ENCODE data around the gene PNMA8B. TPM values are rescaled to one million over a fixed set of nuclear protein-coding genes. Genes with fewer than 3 reads are reported as not detected.

PNMA8B gene
- total RNA-seq, 1 donor from 2014 or later: 1.3 TPM

DNA sequence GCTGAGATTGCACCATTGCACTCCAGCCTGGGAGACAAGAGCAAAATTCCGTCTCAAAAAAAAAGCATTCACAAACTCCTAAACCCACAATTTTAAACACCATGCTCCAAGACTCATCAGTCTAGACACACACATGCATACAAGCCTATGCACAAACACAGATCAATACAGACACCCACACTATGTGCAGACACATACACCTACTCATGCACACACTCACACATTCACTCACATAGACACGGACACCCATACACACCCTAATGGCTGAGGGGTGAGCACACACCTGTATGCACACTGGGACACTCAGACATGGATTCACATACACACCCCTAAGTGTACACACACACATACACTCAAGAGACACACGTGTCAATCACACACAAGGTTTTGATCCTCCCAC, 9.3 kb downstream of the PNMA8B start:
- Mint-ChIP-seq H3K27me3 (ENCODE audit: unreplicated experiment) (peaks cover 11% of the 10 kb centered on the region), H3K4me3 (ENCODE audit: unreplicated experiment) (no peak overlapping the region), H3K4me1 (ENCODE audit: unreplicated experiment) (peaks cover 15% of the 10 kb centered on the region), H3K27ac (ENCODE audit: unreplicated experiment) (no peak overlapping the region), H3K36me3 (ENCODE audit: low read depth, unreplicated experiment) (peaks cover 3% of the 10 kb centered on the region), H3K9me3 (ENCODE audit: unreplicated experiment) (no peaks in the 10 kb centered on the region)
- no peak for DNase-seq (ENCODE audit: low spot score)
- TF ChIP-seq, protein P1, sequence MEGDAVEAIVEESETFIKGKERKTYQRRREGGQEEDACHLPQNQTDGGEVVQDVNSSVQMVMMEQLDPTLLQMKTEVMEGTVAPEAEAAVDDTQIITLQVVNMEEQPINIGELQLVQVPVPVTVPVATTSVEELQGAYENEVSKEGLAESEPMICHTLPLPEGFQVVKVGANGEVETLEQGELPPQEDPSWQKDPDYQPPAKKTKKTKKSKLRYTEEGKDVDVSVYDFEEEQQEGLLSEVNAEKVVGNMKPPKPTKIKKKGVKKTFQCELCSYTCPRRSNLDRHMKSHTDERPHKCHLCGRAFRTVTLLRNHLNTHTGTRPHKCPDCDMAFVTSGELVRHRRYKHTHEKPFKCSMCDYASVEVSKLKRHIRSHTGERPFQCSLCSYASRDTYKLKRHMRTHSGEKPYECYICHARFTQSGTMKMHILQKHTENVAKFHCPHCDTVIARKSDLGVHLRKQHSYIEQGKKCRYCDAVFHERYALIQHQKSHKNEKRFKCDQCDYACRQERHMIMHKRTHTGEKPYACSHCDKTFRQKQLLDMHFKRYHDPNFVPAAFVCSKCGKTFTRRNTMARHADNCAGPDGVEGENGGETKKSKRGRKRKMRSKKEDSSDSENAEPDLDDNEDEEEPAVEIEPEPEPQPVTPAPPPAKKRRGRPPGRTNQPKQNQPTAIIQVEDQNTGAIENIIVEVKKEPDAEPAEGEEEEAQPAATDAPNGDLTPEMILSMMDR (IDR thresholded peaks at IDR 0.05; ENCODE audit: unreplicated experiment): no peak

DNA sequence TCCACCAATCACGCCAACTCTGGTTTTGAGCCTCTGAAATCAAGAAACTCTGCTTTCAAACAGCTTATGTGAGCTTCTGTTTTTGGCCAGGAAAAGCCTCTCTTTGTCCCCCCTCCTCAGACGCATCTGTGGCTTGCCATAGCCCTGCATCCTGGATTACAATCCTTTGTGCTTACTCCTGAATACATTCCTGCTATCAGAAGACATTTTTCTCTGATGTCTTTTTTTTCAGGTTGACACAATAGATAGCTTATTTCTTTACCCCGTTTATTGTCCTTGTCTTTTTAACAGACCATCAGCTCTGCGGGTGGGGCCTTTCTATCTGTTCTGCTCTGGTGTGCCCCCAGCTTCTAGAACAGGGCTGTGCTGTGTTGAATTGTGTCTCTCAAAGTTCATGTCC, 11.0 kb downstream of the PNMA8B start:
- Mint-ChIP-seq H3K4me1 (ENCODE audit: unreplicated experiment) (peaks cover 20% of the 10 kb centered on the region), H3K27ac (ENCODE audit: unreplicated experiment) (no peak overlapping the region), H3K4me3 (ENCODE audit: unreplicated experiment) (no peak overlapping the region), H3K9me3 (ENCODE audit: unreplicated experiment) (no peaks in the 10 kb centered on the region), H3K36me3 (ENCODE audit: low read depth, unreplicated experiment) (peaks cover 3% of the 10 kb centered on the region), H3K27me3 (ENCODE audit: unreplicated experiment) (peaks cover 8% of the 10 kb centered on the region)
- TF ChIP-seq, protein P1 (IDR thresholded peaks at IDR 0.05; ENCODE audit: unreplicated experiment): no peak
- DNase-seq (ENCODE audit: low spot score): no peak

DNA sequence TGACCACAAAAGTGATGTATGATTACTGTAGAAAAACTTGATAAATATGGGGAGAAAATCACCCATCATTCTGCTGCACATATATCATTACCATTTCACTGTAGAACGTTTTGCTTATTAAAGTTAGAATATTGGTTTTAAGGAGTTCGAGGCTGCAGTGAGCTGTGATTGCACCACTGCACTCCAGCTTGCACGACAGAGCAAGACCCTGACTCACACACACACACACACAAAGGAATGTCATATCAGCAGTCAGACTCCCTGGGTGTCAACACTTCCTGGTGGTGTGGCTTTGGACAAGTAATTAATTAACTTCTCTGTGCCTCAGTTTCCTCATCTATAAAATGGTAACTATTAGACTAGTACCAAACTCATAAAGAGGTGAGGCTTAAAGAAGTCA, 13.0 kb downstream of the PNMA8B start:
- no peaks in the 10 kb centered on the region for H3K36me3 Mint-ChIP-seq (ENCODE audit: low read depth, unreplicated experiment)
- H3K27ac Mint-ChIP-seq (ENCODE audit: unreplicated experiment): no peak overlapping the region
- H3K4me3 Mint-ChIP-seq (ENCODE audit: unreplicated experiment): no peak overlapping the region
- no peaks in the 10 kb centered on the region for H3K9me3 Mint-ChIP-seq (ENCODE audit: unreplicated experiment)
- TF ChIP-seq, protein P1 (IDR thresholded peaks at IDR 0.05; ENCODE audit: unreplicated experiment): no peak
- peaks cover 15% of the 10 kb centered on the region for H3K4me1 Mint-ChIP-seq (ENCODE audit: unreplicated experiment)
- peaks cover 3% of the 10 kb centered on the region for H3K27me3 Mint-ChIP-seq (ENCODE audit: unreplicated experiment)
- no peak for DNase-seq (ENCODE audit: low spot score)

DNA sequence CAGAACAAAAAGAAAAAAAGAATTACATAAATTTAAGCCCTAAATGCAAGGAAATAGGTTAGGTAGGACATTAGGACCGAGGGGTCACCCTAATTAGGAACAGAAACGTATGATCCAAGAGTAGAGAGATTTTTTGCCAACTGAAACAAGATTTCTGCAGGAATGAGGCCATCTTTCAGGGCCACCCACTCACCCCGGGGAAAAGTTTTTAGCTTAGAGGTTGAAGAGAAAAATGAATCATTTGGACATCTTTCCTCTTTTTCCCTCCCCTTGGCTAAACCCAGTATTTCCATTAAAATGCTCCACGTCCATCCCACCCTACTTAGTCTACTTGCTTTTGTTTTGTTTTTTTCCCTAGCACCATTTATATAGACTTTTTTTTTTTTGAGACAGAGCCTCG, 13.7 kb downstream of the PNMA8B start:
- no peaks in the 10 kb centered on the region for H3K9me3 Mint-ChIP-seq (ENCODE audit: unreplicated experiment)
- peak overlapping the region; percentile 98 for H3K27ac Mint-ChIP-seq (ENCODE audit: unreplicated experiment)
- no peaks in the 10 kb centered on the region for H3K36me3 Mint-ChIP-seq (ENCODE audit: low read depth, unreplicated experiment)
- peaks cover 12% of the 10 kb centered on the region for H3K4me1 Mint-ChIP-seq (ENCODE audit: unreplicated experiment)
- DNase-seq (ENCODE audit: low spot score): no peak
- no peak overlapping the region for H3K4me3 Mint-ChIP-seq (ENCODE audit: unreplicated experiment)
- peaks cover 3% of the 10 kb centered on the region for H3K27me3 Mint-ChIP-seq (ENCODE audit: unreplicated experiment)
- TF ChIP-seq, protein P1 (IDR thresholded peaks at IDR 0.05; ENCODE audit: unreplicated experiment): no peak

DNA sequence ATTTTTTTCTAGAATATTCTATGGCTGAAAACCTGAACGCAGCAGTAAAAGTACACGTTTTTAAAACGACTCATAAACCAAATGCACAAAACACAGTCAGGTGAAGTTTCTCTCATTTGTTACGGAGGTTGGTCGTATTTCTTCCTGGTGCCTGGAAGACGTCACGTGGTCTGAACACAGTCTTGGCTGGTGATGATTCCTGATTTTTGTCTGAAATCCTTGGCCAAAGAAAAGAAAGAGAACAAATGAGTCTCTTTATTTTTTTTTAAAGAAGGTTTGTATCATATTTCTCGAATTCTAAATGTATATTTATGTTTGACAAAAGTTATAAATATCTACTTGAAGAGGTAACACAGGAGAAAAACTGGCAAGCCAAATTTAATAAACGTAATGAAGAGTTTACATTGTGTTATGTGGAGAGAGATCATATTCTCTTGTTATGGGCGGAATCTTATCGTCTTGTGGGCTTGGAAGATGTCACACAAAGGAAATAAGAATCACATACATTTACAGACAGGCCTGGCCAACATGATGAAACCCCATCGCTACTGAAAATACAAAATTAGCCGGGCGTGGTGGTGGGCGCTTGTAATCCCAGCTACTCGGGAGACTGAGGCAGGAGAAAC, 14.3 kb downstream of the PNMA8B start:
- TF ChIP-seq, protein P1 (IDR thresholded peaks at IDR 0.05; ENCODE audit: unreplicated experiment): no peak
- peaks cover 12% of the 10 kb centered on the region for H3K4me1 Mint-ChIP-seq (ENCODE audit: unreplicated experiment)
- H3K4me3 Mint-ChIP-seq (ENCODE audit: unreplicated experiment): no peak overlapping the region
- no peaks in the 10 kb centered on the region for H3K9me3 Mint-ChIP-seq (ENCODE audit: unreplicated experiment)
- DNase-seq (ENCODE audit: low spot score): no peak
- no peaks in the 10 kb centered on the region for H3K36me3 Mint-ChIP-seq (ENCODE audit: low read depth, unreplicated experiment)
- peaks cover 3% of the 10 kb centered on the region for H3K27me3 Mint-ChIP-seq (ENCODE audit: unreplicated experiment)
- peak overlapping the region; percentile 98 for H3K27ac Mint-ChIP-seq (ENCODE audit: unreplicated experiment)

Data from endothelial cell (in vitro differentiated cells).